ENCODE data around the gene GSC. TPM values are rescaled to one million over a fixed set of nuclear protein-coding genes. Genes with fewer than 3 reads are reported as not detected.

Gene GSC
- total RNA-seq, 1 donor from 2014 or later, result not detected

GRCh38 chr14:94746131-94746530 is 23.8 kb downstream of the GSC start:
- H3K27ac Mint-ChIP-seq (ENCODE audit: unreplicated experiment), result no peak overlapping the region
- Histone ChIP-seq H3K27me3 (ENCODE audit: insufficient read depth, low read length) (peaks cover 2% of the 10 kb centered on the region), H3K4me3 (ENCODE audit: insufficient read depth, low read depth, low read length) (no peak overlapping the region), H2AFZ (ENCODE audit: low read depth, low read length) (no peak overlapping the region), H3K4me1 (ENCODE audit: insufficient read depth, low read length) (no peaks in the 10 kb centered on the region), H3K9ac (ENCODE audit: low read length) (no peak overlapping the region), H3K36me3 (ENCODE audit: insufficient read depth, low read length) (no peaks in the 10 kb centered on the region), H3K9me3 (ENCODE audit: insufficient read depth, low read depth, low read length) (no peaks in the 10 kb centered on the region), H4K20me1 (ENCODE audit: insufficient read depth, low read length) (no peaks in the 10 kb centered on the region), H3K4me2 (ENCODE audit: low read length) (no peak overlapping the region), H3K27ac (ENCODE audit: low read depth, low read length) (no peak overlapping the region), H3K79me2 (ENCODE audit: insufficient read depth, low read length) (no peaks in the 10 kb centered on the region)
- FAIRE-seq (no peak), DNase-seq (ENCODE audit: low read depth) (no peak)
- H3K9me3 Mint-ChIP-seq (ENCODE audit: unreplicated experiment), result peaks cover 2% of the 10 kb centered on the region
- TF ChIP-seq EZH2 (IDR thresholded peaks at IDR 0.05; ENCODE audit: insufficient read depth, low read length), result no peak
- no peak for TF ChIP-seq CTCF (IDR thresholded peaks at IDR 0.05; ENCODE audit: insufficient read depth, low read depth, low read length)
- H3K4me3 Mint-ChIP-seq (ENCODE audit: unreplicated experiment), result no peak overlapping the region
- peaks cover 20% of the 10 kb centered on the region for H3K27me3 Mint-ChIP-seq (ENCODE audit: low read depth, unreplicated experiment)
- H3K4me1 Mint-ChIP-seq (ENCODE audit: low read depth, unreplicated experiment), result no peaks in the 10 kb centered on the region
- H3K36me3 Mint-ChIP-seq (ENCODE audit: low read depth, unreplicated experiment), result no peaks in the 10 kb centered on the region

DNA sequence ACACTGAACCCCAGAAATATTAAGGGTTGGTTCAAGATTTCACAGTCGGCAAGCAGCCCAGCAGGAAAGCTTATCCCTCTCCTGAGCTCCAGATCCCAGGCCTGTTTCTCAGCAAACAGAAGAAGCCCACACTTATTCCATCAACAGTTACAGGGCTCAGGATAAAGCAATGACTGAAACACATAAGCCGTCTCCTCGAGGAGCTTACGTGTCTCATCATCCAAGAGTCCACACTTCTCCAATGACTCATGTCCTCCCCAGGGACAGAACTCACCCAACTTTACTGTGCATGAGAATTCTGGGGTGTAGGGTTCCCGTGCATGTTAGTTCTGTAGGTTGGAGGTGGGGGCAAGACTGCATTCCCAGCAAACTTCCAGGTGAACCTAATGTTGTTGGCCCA is 31.2 kb downstream of the GSC start:
- Histone ChIP-seq H3K27me3 (ENCODE audit: insufficient read depth, low read length) (no peaks in the 10 kb centered on the region), H3K4me3 (ENCODE audit: insufficient read depth, low read depth, low read length) (no peak overlapping the region), H3K9me3 (ENCODE audit: insufficient read depth, low read depth, low read length) (no peaks in the 10 kb centered on the region), H3K36me3 (ENCODE audit: insufficient read depth, low read length) (no peaks in the 10 kb centered on the region), H3K4me1 (ENCODE audit: insufficient read depth, low read length) (no peaks in the 10 kb centered on the region), H3K9ac (ENCODE audit: low read length) (no peak overlapping the region), H3K27ac (ENCODE audit: low read depth, low read length) (no peak overlapping the region), H3K4me2 (ENCODE audit: low read length) (no peak overlapping the region), H2AFZ (ENCODE audit: low read depth, low read length) (no peak overlapping the region), H3K79me2 (ENCODE audit: insufficient read depth, low read length) (no peaks in the 10 kb centered on the region), H4K20me1 (ENCODE audit: insufficient read depth, low read length) (no peaks in the 10 kb centered on the region)
- FAIRE-seq (no peak), DNase-seq (ENCODE audit: low read depth) (no peak)
- H3K27me3 Mint-ChIP-seq (ENCODE audit: low read depth, unreplicated experiment), result peaks cover 25% of the 10 kb centered on the region
- H3K27ac Mint-ChIP-seq (ENCODE audit: unreplicated experiment), result no peak overlapping the region
- no peaks in the 10 kb centered on the region for H3K4me1 Mint-ChIP-seq (ENCODE audit: low read depth, unreplicated experiment)
- no peak for TF ChIP-seq EZH2 (IDR thresholded peaks at IDR 0.05; ENCODE audit: insufficient read depth, low read length)
- no peak for TF ChIP-seq CTCF (IDR thresholded peaks at IDR 0.05; ENCODE audit: insufficient read depth, low read depth, low read length)
- H3K9me3 Mint-ChIP-seq (ENCODE audit: unreplicated experiment), result no peaks in the 10 kb centered on the region
- H3K4me3 Mint-ChIP-seq (ENCODE audit: unreplicated experiment), result no peak overlapping the region
- H3K36me3 Mint-ChIP-seq (ENCODE audit: low read depth, unreplicated experiment), result no peaks in the 10 kb centered on the region

DNA sequence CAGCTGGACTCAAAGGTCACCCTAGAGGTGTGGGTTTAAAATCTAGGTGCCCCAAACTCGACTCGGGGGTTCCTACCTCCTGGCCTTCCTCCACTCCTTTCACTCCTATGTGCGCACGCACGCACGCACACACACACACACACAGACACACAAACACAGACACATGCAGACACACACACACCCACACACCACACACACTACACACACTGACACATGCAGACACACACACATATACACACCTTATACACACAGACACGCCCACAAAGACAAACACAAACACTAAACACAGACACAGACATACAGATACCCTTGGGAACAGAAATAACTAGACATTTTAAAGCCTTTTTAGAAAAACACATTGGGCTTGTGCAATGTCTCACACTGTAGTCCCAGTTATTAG is 31.8 kb downstream of the GSC start:
- H4K20me1 ChIP-seq (ENCODE audit: insufficient read depth, low read length), result no peaks in the 10 kb centered on the region
- FAIRE-seq, result no peak
- H3K36me3 Mint-ChIP-seq (ENCODE audit: low read depth, unreplicated experiment), result no peaks in the 10 kb centered on the region
- H3K4me1 Mint-ChIP-seq (ENCODE audit: low read depth, unreplicated experiment), result no peaks in the 10 kb centered on the region
- H3K4me2 ChIP-seq (ENCODE audit: low read length), result no peak overlapping the region
- H3K27ac Mint-ChIP-seq (ENCODE audit: unreplicated experiment), result no peak overlapping the region
- no peak for TF ChIP-seq EZH2 (IDR thresholded peaks at IDR 0.05; ENCODE audit: insufficient read depth, low read length)
- TF ChIP-seq CTCF (IDR thresholded peaks at IDR 0.05; ENCODE audit: insufficient read depth, low read depth, low read length), result no peak
- H3K27me3 Mint-ChIP-seq (ENCODE audit: low read depth, unreplicated experiment), result peaks cover 24% of the 10 kb centered on the region
- no peaks in the 10 kb centered on the region for H3K36me3 ChIP-seq (ENCODE audit: insufficient read depth, low read length)
- DNase-seq (ENCODE audit: low read depth), result no peak
- no peaks in the 10 kb centered on the region for H3K4me1 ChIP-seq (ENCODE audit: insufficient read depth, low read length)
- no peaks in the 10 kb centered on the region for H3K9me3 Mint-ChIP-seq (ENCODE audit: unreplicated experiment)
- H3K79me2 ChIP-seq (ENCODE audit: insufficient read depth, low read length), result no peaks in the 10 kb centered on the region
- no peak overlapping the region for H2AFZ ChIP-seq (ENCODE audit: low read depth, low read length)
- no peak overlapping the region for H3K27ac ChIP-seq (ENCODE audit: low read depth, low read length)
- no peak overlapping the region for H3K9ac ChIP-seq (ENCODE audit: low read length)
- no peak overlapping the region for H3K4me3 Mint-ChIP-seq (ENCODE audit: unreplicated experiment)
- no peaks in the 10 kb centered on the region for H3K9me3 ChIP-seq (ENCODE audit: insufficient read depth, low read depth, low read length)
- H3K4me3 ChIP-seq (ENCODE audit: insufficient read depth, low read depth, low read length), result no peak overlapping the region
- no peaks in the 10 kb centered on the region for H3K27me3 ChIP-seq (ENCODE audit: insufficient read depth, low read length)

Measured in astrocyte (in vitro differentiated cells and primary cell).